C4-2B (cell line): ENCODE measurements around the gene SFMBT1.

Source experiments
- H3K27ac ChIP-seq: fragments of 450-650 bp; 2 replicates; pipeline ENCODE4 v1.5.1; 2017
- ZFX ChIP-seq: fragments of 450-650 bp; IDR thresholded peaks from 2 replicates; pipeline ENCODE4 v1.6.1; 2017
- TF ChIP-seq, protein P1 (sequence below): fragments of 450-650 bp; conservative IDR thresholded peaks from 2 replicates; pipeline ENCODE4 v1.5.1; 2017; ENCODE audit warnings: mild to moderate bottlenecking

SFMBT1 gene

DNA sequence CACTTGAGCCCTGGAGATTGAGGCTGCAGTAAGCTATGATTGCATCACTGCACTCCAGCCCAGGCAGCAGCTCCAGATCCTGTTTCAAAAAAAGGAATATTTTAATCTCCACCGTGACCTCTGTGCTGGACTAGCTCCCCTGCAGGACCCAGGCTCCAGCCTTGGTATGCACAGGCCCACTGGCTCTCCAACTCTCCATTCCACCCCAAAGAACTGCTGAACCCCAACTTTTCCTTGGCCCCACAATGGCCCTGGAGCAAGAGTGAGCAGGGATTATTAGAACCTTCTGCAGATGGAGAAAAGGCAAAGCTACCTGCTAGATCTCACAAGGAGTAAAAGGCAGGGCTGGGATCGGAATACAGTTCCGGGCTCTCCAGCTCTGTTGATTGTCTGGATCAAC, 32.8 kb upstream of the SFMBT1 start:
- no peak for TF ChIP-seq ZFX
- TF ChIP-seq, protein P1, sequence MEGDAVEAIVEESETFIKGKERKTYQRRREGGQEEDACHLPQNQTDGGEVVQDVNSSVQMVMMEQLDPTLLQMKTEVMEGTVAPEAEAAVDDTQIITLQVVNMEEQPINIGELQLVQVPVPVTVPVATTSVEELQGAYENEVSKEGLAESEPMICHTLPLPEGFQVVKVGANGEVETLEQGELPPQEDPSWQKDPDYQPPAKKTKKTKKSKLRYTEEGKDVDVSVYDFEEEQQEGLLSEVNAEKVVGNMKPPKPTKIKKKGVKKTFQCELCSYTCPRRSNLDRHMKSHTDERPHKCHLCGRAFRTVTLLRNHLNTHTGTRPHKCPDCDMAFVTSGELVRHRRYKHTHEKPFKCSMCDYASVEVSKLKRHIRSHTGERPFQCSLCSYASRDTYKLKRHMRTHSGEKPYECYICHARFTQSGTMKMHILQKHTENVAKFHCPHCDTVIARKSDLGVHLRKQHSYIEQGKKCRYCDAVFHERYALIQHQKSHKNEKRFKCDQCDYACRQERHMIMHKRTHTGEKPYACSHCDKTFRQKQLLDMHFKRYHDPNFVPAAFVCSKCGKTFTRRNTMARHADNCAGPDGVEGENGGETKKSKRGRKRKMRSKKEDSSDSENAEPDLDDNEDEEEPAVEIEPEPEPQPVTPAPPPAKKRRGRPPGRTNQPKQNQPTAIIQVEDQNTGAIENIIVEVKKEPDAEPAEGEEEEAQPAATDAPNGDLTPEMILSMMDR: no peak

GRCh38 chr3:53077476-53078220, 31.8 kb upstream of the SFMBT1 start:
- no peak overlapping the region for H3K27ac ChIP-seq
- no peak for TF ChIP-seq ZFX
- TF ChIP-seq, protein P1: no peak

More for the DNA sequence above, 32.8 kb upstream of the SFMBT1 start:
- no peak overlapping the region for H3K27ac ChIP-seq

GRCh38 chr3:53075743-53076140, 29.9 kb upstream of the SFMBT1 start:
- no peak overlapping the region; the same call in 1 of the 2 replicates for H3K27ac ChIP-seq
- TF ChIP-seq, protein P1: no peak
- no peak for TF ChIP-seq ZFX

GRCh38 chr3:53074761-53075742, 29.2 kb upstream of the SFMBT1 start:
- H3K27ac ChIP-seq: no peak overlapping the region
- TF ChIP-seq, protein P1: no peak
- no peak for TF ChIP-seq ZFX

- H3K27ac ChIP-seq: no peak overlapping the region
- TF ChIP-seq ZFX: no peak
- TF ChIP-seq, protein P1: no peak
These were observed 28.5 kb upstream of the SFMBT1 start for GRCh38 chr3:53074366-53074696.

- H3K27ac ChIP-seq: no peak overlapping the region
- TF ChIP-seq, protein P1: no peak
- no peak for TF ChIP-seq ZFX
These were observed 27.9 kb upstream of the SFMBT1 start for GRCh38 chr3:53073553-53074365.
